Vagina (tissue), 2 donors: Measurements from ENCODE around the gene SPINT1. TPM values are rescaled to one million over a fixed set of nuclear protein-coding genes. Genes with fewer than 3 reads are reported as not detected.
A peak's percentile ranks its signal among the peaks of the same experiment; 100 is the strongest.

Source experiments
- DNase-seq, 2 donors: peaks; one replicate each; pipeline ENCODE4 v3.0.0-alpha.2; 2017; ENCODE audit errors: extremely low spot score in 2 of 2
- H3K27ac ChIP-seq: fragments of 200-600 bp; sonication (generic); one replicate; pipeline ENCODE4 v1.5.1; 2019
- H3K27me3 ChIP-seq: fragments of 200-600 bp; sonication (generic); one replicate; pipeline ENCODE4 v1.5.1; 2019
- H3K36me3 ChIP-seq, 2 donors: fragments of 200-600 bp; sonication (generic); one replicate each; pipeline ENCODE4 v1.5.1; 2017 to 2019
- H3K4me1 ChIP-seq: fragments of 200-600 bp; sonication (generic); one replicate; pipeline ENCODE4 v1.5.1; 2019
- H3K4me3 ChIP-seq, 2 donors: fragments of 200-600 bp; sonication (generic); 1 replicate in 1 of 2; 2 replicates in 1 of 2; pipeline ENCODE4 v1.5.1; 2016 to 2019
- H3K9me3 ChIP-seq: fragments of 200-600 bp; sonication (generic); one replicate; pipeline ENCODE4 v1.5.1; 2019
- CTCF ChIP-seq, 3 experiments: fragments of 450-650 bp in 2 of 3; fragments of 200-600 bp in 1 of 3; sonication (generic) in 1 of 3; IDR thresholded peaks; one replicate each; pipeline ENCODE4 v1.5.1; 2017 to 2019; ENCODE audit warnings: antibody characterized with exemption in 3 of 3, mild to moderate bottlenecking in 2 of 3, moderate library complexity in 2 of 3
- POLR2A ChIP-seq, 2 donors: fragments of 450-650 bp; IDR thresholded peaks; one replicate each; pipeline ENCODE4 v1.6.1; 2017; ENCODE audit warnings: antibody characterized with exemption in 2 of 2, mild to moderate bottlenecking in 2 of 2, moderate library complexity in 2 of 2
- POLR2AphosphoS5 ChIP-seq, 2 donors: sonication (generic); formaldehyde crosslinking; IDR thresholded peaks; one replicate each; pipeline ENCODE4 v1.9.0; 2017; ENCODE audit warnings: antibody characterized with exemption in 2 of 2, mild to moderate bottlenecking in 2 of 2, low read depth in 1 of 2; ENCODE audit not compliant: insufficient read depth in 1 of 2
- intact Hi-C: fragments of 100-400 bp; cut with DNase I; formaldehyde crosslinking; loops from one replicate; pipeline ENCODE4 v1.15.1; 2023
- total RNA-seq: library from RNA; depleted of rRNA; stranded (reverse); fragments of >200 nt; gene quantifications from one replicate; pipeline ENCODE4 v1.2.3, GENCODE V29; 2016

The SPINT1 gene
- total RNA-seq, 1 donor from 2014 or later, result 80.3 TPM

- no peak for DNase-seq
- H3K36me3 ChIP-seq, result peaks cover 0 to 45% of the 10 kb centered on the region in 2 donors
- peaks cover 38% of the 10 kb centered on the region for H3K4me1 ChIP-seq
- H3K27ac ChIP-seq, result no peak overlapping the region
- no peaks in the 10 kb centered on the region for H3K9me3 ChIP-seq
- no peak overlapping the region for H3K4me3 ChIP-seq
- intact Hi-C loops, result loop anchor here (2.0 to 10.0 kb wide), 4 partner anchors 39 to 282 kb away; partner anchors contain the start of gene INO80
- no peak for TF ChIP-seq CTCF (IDR thresholded peaks at IDR 0.05)
- TF ChIP-seq POLR2AphosphoS5 (IDR thresholded peaks at IDR 0.05; ENCODE audit: insufficient read depth in 1 of 2, low read depth in 1 of 2), result no peak
- H3K27me3 ChIP-seq, result no peaks in the 10 kb centered on the region
These were observed 59.0 kb downstream of the SPINT1 start for GRCh38 chr15:40902605-40903561.

- peaks cover 0 to 32% of the 10 kb centered on the region in 2 donors for H3K36me3 ChIP-seq
- H3K27ac ChIP-seq, result no peak overlapping the region
- H3K27me3 ChIP-seq, result no peaks in the 10 kb centered on the region
- no peak overlapping the region for H3K4me3 ChIP-seq
- intact Hi-C loops, result loop anchor here (5.0 to 10.0 kb wide), 3 partner anchors 38 to 210 kb away; partner anchors contain the start of gene INO80
- TF ChIP-seq POLR2AphosphoS5 (IDR thresholded peaks at IDR 0.05; ENCODE audit: insufficient read depth in 1 of 2, low read depth in 1 of 2) (no peak), POLR2A (IDR thresholded peaks at IDR 0.05) (no peak), CTCF (IDR thresholded peaks at IDR 0.05) (no peak)
- peaks cover 39% of the 10 kb centered on the region for H3K4me1 ChIP-seq
- no peak for DNase-seq
- no peaks in the 10 kb centered on the region for H3K9me3 ChIP-seq
These were observed 60.8 kb downstream of the SPINT1 start for GRCh38 chr15:40904552-40905201.

- Histone ChIP-seq H3K4me3 (peak overlapping the region; percentile 51 to 61), H3K4me1 (peaks cover 47% of the 10 kb centered on the region), H3K27ac (peak overlapping the region; percentile 90), H3K27me3 (no peaks in the 10 kb centered on the region), H3K36me3 (peaks cover 0 to 15% of the 10 kb centered on the region in 2 donors), H3K9me3 (no peaks in the 10 kb centered on the region)
- peak in 1 of 2 donors; percentile 96 for DNase-seq
- peak; percentile 70 to 87 (median 83) for TF ChIP-seq CTCF (IDR thresholded peaks at IDR 0.05)
- no peak for TF ChIP-seq POLR2A (IDR thresholded peaks at IDR 0.05)
- TF ChIP-seq POLR2AphosphoS5 (IDR thresholded peaks at IDR 0.05; ENCODE audit: insufficient read depth in 1 of 2, low read depth in 1 of 2), result peak; percentile 47 to 88
- intact Hi-C loops, result loop anchor here (10.0 kb wide), 1 partner anchor 208 kb away; the partner anchor contains the start of gene INO80
These were observed 62.5 kb downstream of the SPINT1 start for GRCh38 chr15:40906091-40906990.

- intact Hi-C loops, result loop anchor here (10.0 kb wide), 1 partner anchor 208 kb away; the partner anchor contains the start of gene INO80
- Histone ChIP-seq H3K27me3 (no peaks in the 10 kb centered on the region), H3K4me3 (peak overlapping the region; percentile 51 to 61), H3K4me1 (peaks cover 47% of the 10 kb centered on the region), H3K27ac (peak overlapping the region; percentile 90), H3K9me3 (no peaks in the 10 kb centered on the region), H3K36me3 (peaks cover 0 to 15% of the 10 kb centered on the region in 2 donors)
- no peak for DNase-seq
- no peak for TF ChIP-seq POLR2A (IDR thresholded peaks at IDR 0.05)
- no peak for TF ChIP-seq CTCF (IDR thresholded peaks at IDR 0.05)
- TF ChIP-seq POLR2AphosphoS5 (IDR thresholded peaks at IDR 0.05; ENCODE audit: insufficient read depth in 1 of 2, low read depth in 1 of 2), result no peak
These were observed 63.3 kb downstream of the SPINT1 start for GRCh38 chr15:40906991-40907802.
